Epithelial cell of alveolus of lung (primary cell): Measurements from ENCODE around the gene ERN2. TPM values are rescaled to one million over a fixed set of nuclear protein-coding genes. Genes with fewer than 3 reads are reported as not detected.

Source experiments
- total RNA-seq: library from RNA; depleted of rRNA; stranded (reverse); fragments of >200 nt; gene quantifications from 2 replicates; pipeline ENCODE4 v1.2.1, GENCODE V29; 2015

The ERN2 gene
- total RNA-seq: under 0.01 TPM in 1 of 2 replicates, not detected in the other

DNA sequence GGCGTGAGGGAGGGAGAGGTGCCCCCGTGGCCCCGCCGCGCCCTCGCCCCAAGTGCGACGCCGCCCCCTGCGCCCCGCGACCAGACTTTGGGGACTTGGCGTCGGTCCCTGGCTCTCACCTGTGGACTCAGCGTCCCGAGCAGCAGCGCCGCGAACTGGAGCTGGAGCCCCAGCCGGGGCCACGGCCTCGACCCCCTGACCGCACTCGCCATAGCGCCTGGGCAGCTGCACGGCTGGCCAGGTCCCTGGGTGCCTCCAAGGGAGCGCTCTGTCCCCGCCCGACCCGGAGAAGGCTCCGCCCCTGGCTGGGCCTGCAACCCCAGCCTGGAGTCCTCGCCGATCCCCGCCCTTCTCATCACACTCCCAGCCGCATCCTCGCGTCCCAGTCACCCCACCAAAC lies at the start of gene ERN2:
Gene ERN2 (minus strand): TSS at position 247 of the 400 bp plus-strand sequence. CDS start 35 bp downstream, at position 212.

DNA sequence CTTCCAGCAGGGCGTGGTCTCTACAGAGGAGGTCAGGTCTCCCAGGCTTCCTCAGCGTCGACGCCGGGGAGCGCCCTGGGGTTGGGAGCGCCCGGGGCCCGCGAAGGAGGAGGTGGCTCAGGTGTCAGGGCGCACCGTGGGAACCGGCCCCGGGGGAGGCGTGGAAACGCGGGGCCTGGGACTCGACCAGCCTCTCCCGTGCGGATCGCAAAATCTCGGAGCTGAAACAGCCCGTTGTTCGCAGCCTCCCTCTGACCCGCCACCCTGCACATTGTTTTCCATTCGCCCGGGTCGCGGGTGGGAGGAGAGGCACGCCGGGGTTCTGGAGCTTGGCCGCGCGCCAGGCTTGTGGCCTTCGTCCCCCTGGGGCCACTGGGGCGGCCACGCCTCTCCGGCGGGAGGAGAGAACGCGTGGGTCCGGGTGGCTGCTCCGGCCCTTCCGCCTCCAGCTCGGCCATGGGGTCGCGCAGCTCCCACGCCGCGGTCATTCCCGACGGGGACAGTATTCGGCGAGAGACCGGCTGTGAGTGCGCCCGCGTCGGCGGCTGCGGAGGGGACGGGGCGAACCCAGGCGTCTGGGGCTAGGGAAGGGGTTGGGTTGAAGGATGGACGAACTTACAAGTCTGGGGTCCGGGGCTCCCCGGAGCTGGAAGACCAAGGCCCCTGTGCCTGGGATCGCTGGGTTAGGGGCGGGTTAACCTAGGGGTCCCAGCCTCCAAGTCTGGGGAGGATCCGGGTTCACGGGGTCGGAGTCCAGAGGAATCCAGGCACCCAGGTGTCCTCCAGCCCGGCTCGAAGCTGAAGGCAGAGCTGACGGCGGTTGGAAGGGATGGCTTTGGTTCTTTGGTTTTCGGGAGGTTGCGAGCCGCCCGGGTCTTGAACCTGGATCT lies 41.8 kb upstream of the ERN2 start, which contains the start of gene CHP2:
Gene CHP2 (plus strand): TSS at position 433 of the 890 bp plus-strand sequence. CDS start 24 bp downstream, at position 457.

DNA sequence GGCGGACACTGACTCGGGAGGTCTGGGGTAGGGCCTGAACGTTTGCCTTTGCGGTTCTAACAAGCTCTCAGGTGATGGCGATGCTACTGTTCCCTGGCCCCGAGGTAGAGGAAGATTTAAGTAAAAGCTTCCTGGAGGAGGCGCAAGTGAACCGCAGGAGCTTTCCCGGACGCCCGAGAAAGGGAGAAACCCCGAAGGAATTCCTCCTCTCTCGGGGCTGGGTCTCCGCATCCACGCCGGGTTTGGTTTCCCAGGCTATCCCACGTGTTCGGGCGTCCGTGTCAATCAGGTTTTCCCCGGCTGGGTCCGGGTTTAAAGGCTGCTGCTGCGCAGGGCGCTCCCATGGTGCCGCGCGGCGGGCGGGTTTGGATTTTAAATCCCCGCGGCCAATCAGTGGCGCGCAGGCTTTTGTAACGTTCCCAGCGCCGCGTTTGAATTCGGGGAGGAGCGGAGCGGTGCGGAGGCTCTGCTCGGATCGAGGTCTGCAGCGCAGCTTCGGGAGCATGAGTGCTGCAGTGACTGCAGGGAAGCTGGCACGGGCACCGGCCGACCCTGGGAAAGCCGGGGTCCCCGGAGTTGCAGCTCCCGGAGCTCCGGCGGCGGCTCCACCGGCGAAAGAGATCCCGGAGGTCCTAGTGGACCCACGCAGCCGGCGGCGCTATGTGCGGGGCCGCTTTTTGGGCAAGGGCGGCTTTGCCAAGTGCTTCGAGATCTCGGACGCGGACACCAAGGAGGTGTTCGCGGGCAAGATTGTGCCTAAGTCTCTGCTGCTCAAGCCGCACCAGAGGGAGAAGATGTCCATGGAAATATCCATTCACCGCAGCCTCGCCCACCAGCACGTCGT lies 34.4 kb downstream of the ERN2 start, which contains the start of gene PLK1:
Gene PLK1 (plus strand): TSS at position 460 of the 844 bp plus-strand sequence. CDS start 44 bp downstream, at position 504.

DNA sequence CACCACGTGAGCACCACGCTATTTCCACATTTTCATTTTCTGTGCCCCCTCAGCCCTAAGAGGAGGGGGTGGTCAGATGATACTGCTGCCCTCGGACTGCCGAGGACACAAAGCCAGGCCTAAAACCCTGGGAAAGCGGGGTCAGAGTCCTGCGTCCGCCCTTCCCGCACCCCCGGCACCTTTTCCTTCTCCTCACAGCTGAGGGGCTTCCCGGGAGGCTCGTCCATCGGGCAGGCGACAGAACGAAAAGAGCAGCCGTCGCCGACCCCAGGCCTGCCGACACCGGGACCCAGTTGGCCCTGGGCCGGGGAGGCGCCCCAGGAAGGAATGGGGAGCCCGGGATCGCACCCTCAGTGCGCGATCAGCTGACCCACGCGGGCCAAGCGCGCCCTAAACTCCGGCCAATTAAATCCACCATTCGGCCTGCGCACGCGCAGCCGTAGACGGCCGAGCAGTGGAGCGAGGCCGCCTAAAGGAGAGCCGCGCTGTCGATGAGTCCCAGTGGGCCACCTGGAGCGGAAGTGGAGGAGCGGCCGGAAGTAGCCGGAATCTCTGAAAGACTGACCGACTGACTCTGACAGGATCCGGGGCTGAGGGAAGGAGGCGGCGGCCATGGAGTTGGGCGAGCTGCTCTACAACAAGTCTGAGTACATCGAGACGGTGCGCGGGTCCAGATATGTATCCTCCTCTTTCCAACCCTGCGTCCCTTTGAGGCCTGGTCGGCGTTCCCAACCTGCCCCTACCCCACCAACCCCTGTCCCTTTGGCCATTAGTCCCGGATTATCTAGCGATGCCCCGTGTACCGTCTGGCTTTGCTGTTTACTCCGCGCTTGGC lies 71.9 kb downstream of the ERN2 start, which contains the start of the genes DCTN5 and PALB2:
Gene DCTN5 (plus strand): TSS at position 536 of the 835 bp plus-strand sequence. CDS start 77 bp downstream, at position 613.
Gene PALB2 (minus strand): TSS at position 380 of the 835 bp plus-strand sequence. CDS start 153 bp downstream, at position 227.

Other genes starting within 250 kb of the ERN2 start
- 13.4 and 19.6 TPM in 2 replicates for gene GGA2, start 202.7 kb downstream of the ERN2 start, total RNA-seq
- gene EARS2, start 155.9 kb downstream of the ERN2 start, total RNA-seq: 20.2 and 32.7 TPM in 2 replicates
- 92.5 and 113 TPM in 2 replicates for gene UBFD1, start 155.5 kb downstream of the ERN2 start, total RNA-seq
- gene NDUFAB1, start 116.9 kb downstream of the ERN2 start, total RNA-seq: 135 and 140 TPM in 2 replicates
- gene PALB2, start 71.9 kb downstream of the ERN2 start, total RNA-seq: 10.3 and 14.7 TPM in 2 replicates
- 39.3 and 43.7 TPM in 2 replicates for gene DCTN5, start 71.8 kb downstream of the ERN2 start, total RNA-seq
- gene PLK1, start 34.3 kb downstream of the ERN2 start, total RNA-seq: 28.6 and 58.6 TPM in 2 replicates
- not detected in 2 replicates for gene CHP2, start 41.8 kb upstream of the ERN2 start, total RNA-seq
- gene PRKCB, start 122.8 kb upstream of the ERN2 start, total RNA-seq: not detected in 2 replicates